SK-N-MC (cell line): ENCODE results near the gene SH3PXD2A.

Experiments used
- EZH2 ChIP-seq: fragments of 200-600 bp; sonication (generic); IDR thresholded peaks from one replicate; pipeline ENCODE4 v1.6.1; 2017; ENCODE audit warnings: antibody characterized with exemption
- FOXP2 ChIP-seq: optimal IDR thresholded peaks from 2 replicates; pipeline ENCODE3; 2011; ENCODE audit warnings: mild to moderate bottlenecking, moderate library complexity; ENCODE audit not compliant: insufficient read depth; ENCODE audit errors: extremely low read length, control extremely low read depth
- POLR2AphosphoS5 ChIP-seq: IDR thresholded peaks from 2 replicates; pipeline ENCODE4 v1.6.1; 2012; ENCODE audit warnings: mild to moderate bottlenecking, low read depth, low read length, borderline replicate concordance

DNA sequence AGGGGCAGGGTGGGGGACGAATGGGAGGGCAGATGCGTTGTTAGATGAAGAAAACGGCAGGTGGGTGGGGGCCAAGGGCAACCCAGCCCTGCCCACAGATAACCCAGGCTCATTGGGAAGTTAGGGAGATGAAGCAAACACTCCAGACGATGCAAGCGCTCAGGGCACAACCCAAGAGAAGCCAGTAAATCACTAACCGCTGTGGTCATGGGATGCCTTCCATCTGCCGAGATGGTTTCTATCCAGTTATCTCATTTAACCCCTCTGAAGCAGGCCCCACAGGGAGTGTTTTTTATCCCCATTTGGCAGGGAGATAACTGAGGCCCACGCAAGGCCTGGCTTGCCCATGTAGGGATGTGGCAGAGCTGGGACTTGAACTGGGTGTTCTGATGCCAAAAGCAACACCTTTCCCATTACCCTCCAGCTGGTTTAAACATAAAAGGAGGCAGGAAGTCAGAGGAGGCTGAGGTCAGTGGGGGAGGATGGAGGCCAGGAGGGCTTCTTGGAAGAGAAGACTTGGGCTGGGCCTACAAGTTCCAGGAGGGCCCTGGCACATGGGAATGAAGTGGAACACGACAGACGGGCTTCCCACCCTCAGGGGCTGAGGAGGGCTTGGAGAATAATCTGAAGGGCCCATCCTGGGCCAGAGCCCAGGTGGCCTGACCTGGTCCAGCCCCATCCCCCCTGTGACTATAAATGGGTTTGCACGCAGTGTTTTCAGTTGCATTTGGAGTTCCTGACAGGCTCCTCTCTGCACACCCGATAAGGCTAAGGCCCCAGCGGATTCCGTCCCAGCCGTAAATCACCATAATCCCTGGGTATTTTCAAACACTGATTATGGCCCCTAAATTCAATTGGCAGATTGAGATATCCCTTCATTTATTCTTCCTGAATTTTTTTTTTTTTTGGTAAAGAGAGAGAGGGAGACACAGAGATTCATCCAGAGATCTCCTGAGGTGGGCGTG lies 281.0 kb downstream of the SH3PXD2A start:
- TF ChIP-seq EZH2 (no peak), POLR2AphosphoS5 (no peak), FOXP2 (no peak)
